Measurements from ENCODE around the gene SH3BGRL3.

GRCh38 chr1:26286064-26286416 lies 6.2 kb downstream of the SH3BGRL3 start:
- TF ChIP-seq CTCF (IDR thresholded peaks at IDR 0.05; ENCODE audit: low read depth, low read length, poor library complexity, severe bottlenecking) = no peak
- no peak for TF ChIP-seq EZH2phosphoT487 (IDR thresholded peaks at IDR 0.05; ENCODE audit: borderline replicate concordance, low read length)
